Uterus (tissue), 4 donors: ENCODE results near the gene CEP57. TPM values are rescaled to one million over a fixed set of nuclear protein-coding genes. Genes with fewer than 3 reads are reported as not detected.
A peak's percentile ranks its signal among the peaks of the same experiment; 100 is the strongest.

Experiments used
- DNase-seq, 2 donors: peaks; one replicate each; pipeline ENCODE4 v3.0.0-alpha.2; 2019 to 2020
- H3K27ac ChIP-seq, 2 donors: fragments of 200-600 bp; sonication (generic); 1 replicate in 1 of 2; 2 replicates in 1 of 2; pipeline ENCODE4 v1.5.1; 2016 to 2018
- H3K27me3 ChIP-seq, 2 donors: fragments of 200-600 bp; sonication (generic); one replicate each; pipeline ENCODE4 v1.5.1; 2018 to 2019; ENCODE audit warnings: control low read depth in 1 of 2
- H3K36me3 ChIP-seq, 2 donors: fragments of 200-600 bp; sonication (generic); one replicate each; pipeline ENCODE4 v1.5.1; 2019; ENCODE audit warnings: control low read depth in 1 of 2
- H3K4me1 ChIP-seq, 2 donors: fragments of 200-600 bp; sonication (generic); one replicate each; pipeline ENCODE4 v1.5.1; 2018 to 2019; ENCODE audit warnings: control low read depth in 1 of 2
- H3K4me3 ChIP-seq, 2 donors: fragments of 200-600 bp; sonication (generic); 1 replicate in 1 of 2; 2 replicates in 1 of 2; pipeline ENCODE4 v1.5.1; 2018 to 2019; ENCODE audit warnings: mild to moderate bottlenecking in 1 of 2
- H3K9me3 ChIP-seq, 2 donors: fragments of 200-600 bp; sonication (generic); one replicate each; pipeline ENCODE4 v1.5.1; 2019; ENCODE audit warnings: control low read depth in 1 of 2
- POLR2A ChIP-seq, 2 donors: fragments of 450-650 bp; IDR thresholded peaks; one replicate each; pipeline ENCODE4 v1.6.1; 2016; ENCODE audit warnings: antibody characterized with exemption in 2 of 2, mild to moderate bottlenecking in 1 of 2, moderate library complexity in 1 of 2
- intact Hi-C: fragments of 100-400 bp; cut with DNase I; formaldehyde crosslinking; loops from one replicate; pipeline ENCODE4 v1.15.1; 2023; ENCODE audit warnings: low total_unique reads
- total RNA-seq, 4 donors: library from RNA; depleted of rRNA in 3 of 4; stranded (reverse); fragments of >200 nt in 3 of 4; gene quantifications; one replicate each; pipeline versions ENCODE4 v1.1.0 to v1.2.4, GENCODE V29; 2014 to 2023
- TF ChIP-seq, protein P1 (sequence below), 4 experiments: fragments of 200-600 bp in 2 of 4; fragments of 450-650 bp in 2 of 4; sonication (generic) in 2 of 4; IDR thresholded peaks; one replicate each; pipeline ENCODE4 v1.5.1; 2016 to 2019; ENCODE audit warnings: antibody characterized with exemption in 4 of 4, mild to moderate bottlenecking in 2 of 4, moderate library complexity in 1 of 4
- donor health status: DM: yes; HTN: yes; CAD: no.

The CEP57 gene
- total RNA-seq, 4 donors from 2014 or later, result 18.7 to 124 (median 59.4) TPM

DNA sequence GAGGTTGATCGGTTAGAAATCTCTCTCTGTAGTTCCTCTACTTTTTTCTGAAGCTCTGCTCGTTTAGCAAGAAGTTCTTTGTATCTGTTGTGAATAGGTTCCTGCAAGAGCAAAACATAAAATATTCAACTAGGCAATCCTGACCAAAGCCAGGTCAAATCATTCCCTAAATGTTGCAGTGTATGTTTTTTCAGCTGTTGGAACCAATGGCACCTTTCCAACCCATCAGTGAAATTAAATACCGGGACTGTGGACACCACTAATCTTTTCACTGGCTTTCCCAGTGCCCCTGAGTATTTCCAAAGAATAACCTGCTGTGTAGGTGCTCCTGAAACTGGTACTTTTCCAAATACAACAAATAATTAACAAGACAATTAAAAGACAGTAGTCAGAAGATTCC, 45.1 kb downstream of the CEP57 start:
- no peaks in the 10 kb centered on the region for H3K36me3 ChIP-seq
- no peak overlapping the region for H3K4me3 ChIP-seq
- H3K27me3 ChIP-seq, result no peaks in the 10 kb centered on the region
- no peak overlapping the region for H3K27ac ChIP-seq
- H3K4me1 ChIP-seq, result no peaks in the 10 kb centered on the region
- H3K9me3 ChIP-seq, result no peaks in the 10 kb centered on the region
- intact Hi-C loops, result no loop called here
- no peak for DNase-seq
- TF ChIP-seq POLR2A (IDR thresholded peaks at IDR 0.05), result no peak
- TF ChIP-seq, protein P1, sequence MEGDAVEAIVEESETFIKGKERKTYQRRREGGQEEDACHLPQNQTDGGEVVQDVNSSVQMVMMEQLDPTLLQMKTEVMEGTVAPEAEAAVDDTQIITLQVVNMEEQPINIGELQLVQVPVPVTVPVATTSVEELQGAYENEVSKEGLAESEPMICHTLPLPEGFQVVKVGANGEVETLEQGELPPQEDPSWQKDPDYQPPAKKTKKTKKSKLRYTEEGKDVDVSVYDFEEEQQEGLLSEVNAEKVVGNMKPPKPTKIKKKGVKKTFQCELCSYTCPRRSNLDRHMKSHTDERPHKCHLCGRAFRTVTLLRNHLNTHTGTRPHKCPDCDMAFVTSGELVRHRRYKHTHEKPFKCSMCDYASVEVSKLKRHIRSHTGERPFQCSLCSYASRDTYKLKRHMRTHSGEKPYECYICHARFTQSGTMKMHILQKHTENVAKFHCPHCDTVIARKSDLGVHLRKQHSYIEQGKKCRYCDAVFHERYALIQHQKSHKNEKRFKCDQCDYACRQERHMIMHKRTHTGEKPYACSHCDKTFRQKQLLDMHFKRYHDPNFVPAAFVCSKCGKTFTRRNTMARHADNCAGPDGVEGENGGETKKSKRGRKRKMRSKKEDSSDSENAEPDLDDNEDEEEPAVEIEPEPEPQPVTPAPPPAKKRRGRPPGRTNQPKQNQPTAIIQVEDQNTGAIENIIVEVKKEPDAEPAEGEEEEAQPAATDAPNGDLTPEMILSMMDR (IDR thresholded peaks at IDR 0.05), result no peak

DNA sequence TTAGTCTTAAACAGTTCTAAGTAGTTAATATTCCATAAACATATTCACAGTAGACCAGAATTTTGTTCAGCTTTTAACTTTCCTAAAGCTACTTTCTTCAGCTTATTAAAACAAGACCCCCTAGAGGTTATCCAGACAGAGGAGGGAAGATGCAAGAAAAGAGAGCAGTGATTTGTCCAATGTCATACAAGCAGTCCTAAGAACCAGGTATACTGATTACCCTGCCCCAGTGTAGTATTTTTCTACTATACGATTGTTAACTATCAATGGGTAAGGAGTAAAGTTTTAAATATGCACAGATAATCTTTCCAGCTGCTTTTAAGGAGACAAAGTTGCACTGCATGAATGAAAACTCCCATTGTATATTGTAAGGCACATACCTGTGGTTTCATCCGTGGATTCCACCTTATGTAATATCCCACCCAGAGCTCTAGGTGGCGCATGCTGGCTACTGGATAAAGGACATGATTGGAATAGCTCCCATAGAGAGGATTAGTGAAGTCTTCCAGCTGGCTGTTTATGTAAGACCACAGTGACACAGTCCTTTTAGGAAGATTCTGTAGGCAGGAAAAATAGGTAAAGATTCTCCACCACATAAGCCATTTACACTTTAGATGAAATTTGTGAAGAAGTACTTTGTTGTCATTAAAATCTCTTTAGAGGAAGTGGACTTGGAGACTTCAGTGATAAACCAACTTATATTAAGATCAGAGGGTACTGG, 45.6 kb downstream of the CEP57 start:
- no peaks in the 10 kb centered on the region for H3K4me1 ChIP-seq
- no peaks in the 10 kb centered on the region for H3K36me3 ChIP-seq
- peak; percentile 44 to 59 for DNase-seq
- H3K27me3 ChIP-seq, result no peaks in the 10 kb centered on the region
- H3K4me3 ChIP-seq, result no peak overlapping the region
- no peak for TF ChIP-seq POLR2A (IDR thresholded peaks at IDR 0.05)
- TF ChIP-seq, protein P1 (IDR thresholded peaks at IDR 0.05), result peak; percentile 79 to 87 (median 82)
- H3K27ac ChIP-seq, result peak overlapping the region; percentile 4 to 47
- intact Hi-C loops, result no loop called here
- no peaks in the 10 kb centered on the region for H3K9me3 ChIP-seq

DNA sequence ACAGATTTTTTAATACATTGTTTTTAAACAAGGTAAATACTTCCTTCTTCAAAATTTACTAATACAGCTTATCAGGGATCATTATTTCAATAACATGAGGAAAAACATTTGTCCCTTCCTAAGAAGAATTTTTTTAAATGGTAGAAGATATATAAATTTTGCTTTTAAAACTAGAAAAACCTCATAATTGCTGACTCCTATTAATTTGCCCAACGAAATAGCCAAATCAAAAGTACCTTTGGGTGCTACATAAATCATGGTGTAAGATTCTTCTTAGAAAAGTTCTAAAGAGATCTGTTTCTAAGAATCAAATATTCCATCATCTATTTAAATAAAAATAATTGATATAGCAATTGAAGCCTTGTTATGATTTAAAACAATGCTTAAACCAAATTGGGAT, 54.9 kb downstream of the CEP57 start:
- DNase-seq, result no peak
- Histone ChIP-seq H3K36me3 (no peaks in the 10 kb centered on the region), H3K4me1 (no peaks in the 10 kb centered on the region), H3K27me3 (no peaks in the 10 kb centered on the region), H3K9me3 (no peaks in the 10 kb centered on the region), H3K4me3 (no peak overlapping the region), H3K27ac (no peak overlapping the region)
- no peak for TF ChIP-seq POLR2A (IDR thresholded peaks at IDR 0.05)
- TF ChIP-seq, protein P1 (IDR thresholded peaks at IDR 0.05), result no peak
- intact Hi-C loops, result no loop called here

DNA sequence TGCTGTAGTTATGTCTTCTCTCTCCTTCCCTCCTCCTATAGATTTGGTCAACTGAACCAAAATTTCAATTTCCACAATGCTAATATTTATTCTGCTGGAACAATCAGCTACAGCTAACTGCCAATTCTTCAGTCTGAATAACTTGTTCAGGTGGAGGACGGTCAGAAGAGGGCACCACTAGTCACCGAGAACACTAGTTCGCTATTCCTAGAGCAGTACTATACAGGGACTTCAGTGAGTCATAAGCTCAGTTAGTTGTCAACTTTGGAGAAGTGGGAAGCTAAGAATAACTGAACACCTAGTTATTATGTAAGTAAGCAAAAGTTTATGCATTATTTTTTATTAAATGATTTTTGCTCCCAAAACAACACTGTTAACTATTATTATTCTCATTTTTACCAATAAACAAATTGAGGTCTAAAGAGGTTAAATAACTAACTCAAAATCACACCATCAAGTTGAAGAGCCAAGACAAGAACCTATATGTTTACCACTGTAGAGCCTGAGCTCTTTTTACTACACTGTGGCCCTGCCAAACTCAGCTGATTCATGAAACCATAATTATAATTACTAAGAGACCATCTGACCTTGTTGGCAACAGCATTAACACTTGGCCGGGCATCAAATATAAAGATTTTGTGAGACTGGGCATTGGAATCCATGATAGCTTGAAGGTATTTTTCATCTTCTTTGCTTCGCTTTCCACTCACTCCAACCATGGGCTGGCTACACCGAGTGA, 59.0 kb downstream of the CEP57 start:
- Histone ChIP-seq H3K27me3 (no peaks in the 10 kb centered on the region), H3K36me3 (no peaks in the 10 kb centered on the region), H3K9me3 (no peaks in the 10 kb centered on the region), H3K4me3 (no peak overlapping the region), H3K27ac (no peak overlapping the region), H3K4me1 (no peaks in the 10 kb centered on the region)
- DNase-seq, result peak; percentile 29 to 34
- intact Hi-C loops, result no loop called here
- no peak for TF ChIP-seq POLR2A (IDR thresholded peaks at IDR 0.05)
- TF ChIP-seq, protein P1 (IDR thresholded peaks at IDR 0.05), result peak in 3 of 4 experiments; percentile 31 to 49 (median 37)

DNA sequence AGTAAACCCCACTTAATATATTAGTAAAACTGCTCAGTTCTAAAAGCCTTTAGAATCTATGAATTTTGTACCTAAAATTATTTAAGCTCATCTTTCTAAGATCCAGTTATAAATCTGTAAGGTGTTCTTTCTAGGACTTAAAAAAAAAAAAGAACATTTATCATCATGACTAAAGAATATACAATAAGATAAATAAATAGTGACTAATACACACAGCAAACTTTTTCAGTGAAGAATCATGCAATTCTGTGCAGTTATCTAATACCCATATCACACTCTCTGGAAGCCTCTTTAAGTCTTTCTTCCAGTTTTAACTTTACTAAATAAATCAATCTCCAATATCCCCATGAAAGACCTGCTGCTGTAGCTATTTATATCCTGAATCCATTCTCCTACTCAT, 59.8 kb downstream of the CEP57 start:
- no peak for TF ChIP-seq POLR2A (IDR thresholded peaks at IDR 0.05)
- TF ChIP-seq, protein P1 (IDR thresholded peaks at IDR 0.05), result no peak

More for the DNA sequence above, 59.8 kb downstream of the CEP57 start:
- Histone ChIP-seq H3K36me3 (no peaks in the 10 kb centered on the region), H3K27me3 (no peaks in the 10 kb centered on the region), H3K4me1 (no peaks in the 10 kb centered on the region), H3K27ac (no peak overlapping the region), H3K9me3 (no peaks in the 10 kb centered on the region), H3K4me3 (no peak overlapping the region)
- DNase-seq, result no peak
- intact Hi-C loops, result no loop called here
